Kidney (tissue), 14 donors: ENCODE measurements around the gene WBP2NL. TPM values are rescaled to one million over a fixed set of nuclear protein-coding genes. Genes with fewer than 3 reads are reported as not detected.
A peak's percentile ranks its signal among the peaks of the same experiment; 100 is the strongest.
"Not testable (repeated sequence)": the region's sequence is repeated elsewhere in the genome, so short reads cannot be mapped to it uniquely, and the experiment has no call there.

Source experiments
- DNase-seq, 5 donors: peaks; one replicate each; pipeline ENCODE4 v3.0.0-alpha.2; 2013 to 2020
- FAIRE-seq: peaks from 2 replicates; lab custom pipeline; 2012; peaks lifted over from hg19 to GRCh38; lab: Jason Lieb, UNC
- H3K27ac ChIP-seq, 2 donors: one replicate each; pipeline ENCODE4 v1.7.0; 2013; ENCODE audit warnings: low read depth in 2 of 2, low read length in 2 of 2, inconsistent platforms in 1 of 2
- H3K27me3 ChIP-seq: one replicate; pipeline ENCODE4 v1.7.1; 2013; ENCODE audit warnings: low read length, inconsistent platforms; ENCODE audit not compliant: control insufficient read depth, insufficient read depth
- H3K36me3 ChIP-seq, 3 donors: one replicate each; pipeline versions ENCODE4 v1.7.0 to v1.7.1; 2013; ENCODE audit warnings: low read length in 3 of 3, control low read depth in 1 of 3, inconsistent platforms in 1 of 3; ENCODE audit not compliant: insufficient read depth in 3 of 3, control insufficient read depth in 2 of 3
- H3K4me1 ChIP-seq, 3 donors: one replicate each; pipeline versions ENCODE4 v1.7.0 to v1.7.1; 2013; ENCODE audit warnings: low read length in 3 of 3, inconsistent platforms in 1 of 3, low read depth in 1 of 3; ENCODE audit not compliant: control insufficient read depth in 2 of 3, insufficient read depth in 2 of 3
- H3K4me3 ChIP-seq, 3 donors: one replicate each; pipeline versions ENCODE4 v1.7.0 to v1.8.1; 2013; ENCODE audit warnings: low read length in 3 of 3, control low read depth in 1 of 3, inconsistent platforms in 1 of 3
- H3K9ac ChIP-seq, 3 donors: one replicate each; pipeline versions ENCODE4 v1.7.0 to v1.7.1; 2013; ENCODE audit warnings: low read length in 3 of 3, control low read depth in 1 of 3, inconsistent platforms in 1 of 3
- H3K9me3 ChIP-seq, 3 donors: one replicate each; pipeline versions ENCODE4 v1.7.0 to v1.7.1; 2013; ENCODE audit warnings: low read length in 3 of 3, control low read depth in 1 of 3, inconsistent platforms in 1 of 3; ENCODE audit not compliant: control insufficient read depth in 2 of 3, insufficient read depth in 1 of 3
- CTCF ChIP-seq: IDR thresholded peaks from 3 replicates; pipeline ENCODE4 v1.5.1; 2012; ENCODE audit warnings: mild to moderate bottlenecking, moderate library complexity, borderline replicate concordance; ENCODE audit not compliant: insufficient read depth; ENCODE audit errors: extremely low read depth
- intact Hi-C: fragments of 100-400 bp; cut with DNase I; formaldehyde crosslinking; loops from one replicate; pipeline ENCODE4 v1.11.1; 2022
- polyA plus RNA-seq: library from polyadenylated mRNA; stranded (reverse); fragments of 350-450 nt; fragmentation: Illumina TruSeq; extraction: RNeasy Lipid Tissue Mini Kit (QIAGEN cat#74804); gene quantifications from one replicate; pipeline ENCODE4 v1.2.3, GENCODE V29; 2014; ENCODE audit warnings: low read depth, low replicate concordance; ENCODE audit not compliant: insufficient read depth
- total RNA-seq: library from RNA; stranded (reverse); fragmentation: NEBNext Ultra II Directional; extraction: Animal tissue kit (Norgen Biotek cat#: 25700); gene quantifications from one replicate; pipeline ENCODE4 v1.2.1, GENCODE V29; 2021
- donor health status: control.
- donor health status: control.
- donor health status: control.
- donor health status: control.
- donor health status: control.
- donor health status: DM: yes; HTN: yes; CAD: no.
- donor health status: Normal renal cell carcinoma (clear cell type).

The WBP2NL gene
- total and polyA plus RNA-seq, 2 donors from 2014 or later = 0.84 to 2.5 TPM

GRCh38 chr22:42068291-42068690 is 69.7 kb downstream of the WBP2NL start:
- H3K36me3 ChIP-seq = peaks cover 0 to 3% (median 0%) of the 10 kb centered on the region in 3 donors
- no peak for TF ChIP-seq CTCF
- DNase-seq (peak in 1 of 5 donors; percentile 52), FAIRE-seq (no peak)
- no peak overlapping the region for H3K27ac ChIP-seq
- H3K9me3 ChIP-seq = no peaks in the 10 kb centered on the region
- intact Hi-C loops = no loop called here
- peaks cover 3 to 16% (median 9%) of the 10 kb centered on the region in 3 donors for H3K4me1 ChIP-seq
- no peak overlapping the region for H3K4me3 ChIP-seq
- H3K27me3 ChIP-seq = no peaks in the 10 kb centered on the region
- H3K9ac ChIP-seq = no peak overlapping the region

GRCh38 chr22:42069801-42070516 is 71.4 kb downstream of the WBP2NL start:
- TF ChIP-seq CTCF = no peak
- peaks cover 0 to 3% (median 0%) of the 10 kb centered on the region in 3 donors for H3K36me3 ChIP-seq
- intact Hi-C loops = no loop called here
- peaks cover 3 to 19% (median 10%) of the 10 kb centered on the region in 3 donors for H3K4me1 ChIP-seq
- peak overlapping the region; percentile 51 to 74 (median 73) for H3K4me3 ChIP-seq
- DNase-seq (peak in 1 of 5 donors; percentile 72), FAIRE-seq (no peak)
- no peaks in the 10 kb centered on the region for H3K9me3 ChIP-seq
- H3K27me3 ChIP-seq = no peaks in the 10 kb centered on the region
- H3K9ac ChIP-seq = peak overlapping the region; percentile 45 to 82 (median 58)
- peak overlapping the region; percentile 90 to 93 for H3K27ac ChIP-seq

GRCh38 chr22:42070517-42071422 is 72.2 kb downstream of the WBP2NL start, which contains the start of gene NAGA:
NAGA (minus strand) TSS chr22:42070812; CDS start chr22:42070297, 515 bp downstream.
- no peak for TF ChIP-seq CTCF
- Histone ChIP-seq H3K9ac (peak within 1 kb of the TSS; percentile 58 to 91 (median 82)), H3K27ac (peak within 1 kb of the TSS; percentile 90 to 93), H3K27me3 (no peaks in the 10 kb centered on the region), H3K9me3 (no peaks in the 10 kb centered on the region), H3K4me3 (peak within 1 kb of the TSS; percentile 51 to 74 (median 73)), H3K4me1 (peaks cover 3 to 13% (median 9%) of the 10 kb centered on the region in 3 donors), H3K36me3 (no peaks in the 10 kb centered on the region)
- FAIRE-seq (peak; percentile 95), DNase-seq (peak; percentile 97 to 99 (median 98))
- intact Hi-C loops = no loop called here

- FAIRE-seq, H3K36me3 ChIP-seq, DNase-seq, H3K27me3 ChIP-seq, intact Hi-C loops, H3K9me3 ChIP-seq: not testable (repeated sequence)
- H3K27ac ChIP-seq = peak overlapping the region in 1 of 2 donors; percentile 93
- H3K4me3 ChIP-seq = peak overlapping the region; percentile 51 to 74 (median 73)
- H3K9ac ChIP-seq = peak overlapping the region in 2 of 3 donors; percentile 58 to 82
- peaks cover 3 to 13% (median 9%) of the 10 kb centered on the region in 3 donors for H3K4me1 ChIP-seq
Observed at GRCh38 chr22:42071508-42071907, 72.9 kb downstream of the WBP2NL start.
